ENCODE results near the gene CYSTM1. TPM values are rescaled to one million over a fixed set of nuclear protein-coding genes. Genes with fewer than 3 reads are reported as not detected.
A peak's percentile ranks its signal among the peaks of the same experiment; 100 is the strongest.

The CYSTM1 gene
- total and polyA plus RNA-seq, 2 donors = 7.8 to 65.2 TPM

DNA sequence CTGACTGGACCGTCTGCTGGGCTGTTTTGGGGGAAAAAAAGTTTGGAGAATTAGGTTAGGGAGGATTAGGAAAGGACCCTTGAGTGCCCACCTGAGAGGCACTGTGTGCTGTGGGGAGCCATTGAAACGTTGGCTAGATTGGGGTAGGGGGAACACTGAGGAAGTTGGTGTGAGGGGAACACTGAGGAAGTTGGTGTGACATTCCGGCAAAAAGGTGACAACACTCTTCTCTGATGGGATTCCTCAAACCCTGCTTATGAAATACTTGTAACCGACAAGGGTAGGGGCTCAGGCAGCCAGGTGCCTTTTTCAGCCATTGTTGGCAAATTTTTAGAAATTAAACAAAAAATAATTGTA is 1.0 kb downstream of the CYSTM1 start:
- peak overlapping the region; percentile 75 for H3K4me3 ChIP-seq (ENCODE audit: low read depth, low read length)
- WGBS = 19% methylated on average over 4 of the region's 4 CpGs
- H3K36me3 ChIP-seq (ENCODE audit: insufficient read depth) = no peaks in the 10 kb centered on the region
- H3K4me1 ChIP-seq (ENCODE audit: insufficient read depth) = peaks cover 2% of the 10 kb centered on the region
- peak overlapping the region; percentile 92 for H3K27ac ChIP-seq (ENCODE audit: low read depth)
- no peak for DNase-seq (ENCODE audit: extremely low spot score)

DNA sequence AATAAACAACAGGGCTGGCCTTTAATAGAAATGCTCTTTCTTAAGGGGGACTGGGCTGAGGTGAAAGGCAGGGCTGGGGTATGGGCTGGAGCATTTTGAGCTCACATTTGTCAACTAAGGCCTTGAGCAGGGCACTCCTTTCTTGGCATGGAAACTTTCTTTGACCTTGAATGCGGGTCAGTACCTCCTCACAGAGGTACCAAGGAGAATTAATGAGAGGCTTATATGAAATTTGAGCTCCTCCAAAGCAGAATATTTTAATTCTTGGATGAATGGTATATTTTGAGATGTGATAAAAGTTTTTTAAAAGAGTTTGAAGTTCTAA is 3.1 kb downstream of the CYSTM1 start:
- no peak overlapping the region for H3K4me3 ChIP-seq (ENCODE audit: low read depth, low read length)
- no peaks in the 10 kb centered on the region for H3K36me3 ChIP-seq (ENCODE audit: insufficient read depth)
- DNase-seq (ENCODE audit: extremely low spot score) = no peak
- WGBS = 62% methylated on average over 1 of the region's 1 CpG
- H3K27ac ChIP-seq (ENCODE audit: low read depth) = peak overlapping the region; percentile 28
- peaks cover 2% of the 10 kb centered on the region for H3K4me1 ChIP-seq (ENCODE audit: insufficient read depth)

DNA sequence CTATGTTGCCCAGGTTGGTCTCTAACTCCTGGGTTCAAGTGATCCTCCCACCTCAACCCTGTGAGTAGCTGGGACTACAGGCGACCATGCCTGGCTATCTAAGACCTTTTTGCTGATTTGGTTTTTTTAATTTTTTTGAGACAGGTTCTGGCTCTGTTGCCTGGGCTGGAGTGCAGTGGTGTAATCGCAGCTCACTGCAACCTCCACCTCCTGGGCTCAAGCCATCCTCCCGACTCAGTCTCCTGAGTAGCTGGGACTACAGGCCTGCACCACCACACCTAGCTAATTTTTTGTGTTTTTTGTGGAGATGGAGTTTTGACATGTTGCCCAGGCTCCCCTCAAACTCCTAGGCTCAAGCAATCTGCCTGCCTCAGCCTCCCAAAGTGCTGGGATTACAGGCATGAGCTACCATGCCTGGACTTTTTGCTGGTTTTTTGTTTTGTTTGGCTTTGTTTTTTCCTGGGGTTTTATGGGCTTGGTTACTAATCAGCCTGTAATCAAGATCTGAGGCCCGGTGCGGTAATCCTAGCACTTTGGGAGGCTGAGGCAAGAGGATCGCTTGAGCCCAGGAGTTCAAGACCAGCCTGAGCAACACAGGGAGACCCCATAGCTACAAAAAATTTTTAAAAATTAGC is 3.6 kb downstream of the CYSTM1 start:
- DNase-seq (ENCODE audit: extremely low spot score) = no peak
- no peaks in the 10 kb centered on the region for H3K36me3 ChIP-seq (ENCODE audit: insufficient read depth)
- 65% methylated on average over 6 of the region's 6 CpGs for WGBS
- H3K4me3 ChIP-seq (ENCODE audit: low read depth, low read length) = no peak overlapping the region
- no peak overlapping the region for H3K27ac ChIP-seq (ENCODE audit: low read depth)
- H3K4me1 ChIP-seq (ENCODE audit: insufficient read depth) = peaks cover 2% of the 10 kb centered on the region

DNA sequence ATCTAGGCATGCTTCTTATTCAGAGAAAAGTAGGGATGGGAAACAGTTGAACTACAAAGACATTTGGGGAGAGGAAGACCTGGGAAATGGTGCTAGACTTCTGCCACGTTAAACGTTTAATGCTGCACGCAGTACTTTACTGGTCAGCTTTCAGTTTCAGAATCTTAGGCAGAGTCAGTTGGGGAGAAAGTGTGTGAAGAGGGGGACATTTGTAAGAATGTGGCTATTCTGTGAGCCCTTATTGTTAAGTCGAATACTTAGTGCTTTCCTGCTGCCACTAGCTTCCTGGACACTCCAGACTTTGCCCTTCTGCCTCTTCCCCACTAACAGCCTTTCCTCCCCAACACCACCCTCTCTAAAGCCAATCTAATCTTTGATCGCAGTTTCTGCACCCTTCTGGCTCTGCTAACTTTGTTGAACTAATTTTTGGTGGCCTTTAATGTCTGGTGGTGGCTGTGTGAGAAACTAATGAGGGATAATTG is 6.1 kb downstream of the CYSTM1 start:
- Histone ChIP-seq H3K27ac (ENCODE audit: low read depth) (no peak overlapping the region), H3K4me1 (ENCODE audit: insufficient read depth) (peaks cover 2% of the 10 kb centered on the region), H3K36me3 (ENCODE audit: insufficient read depth) (no peaks in the 10 kb centered on the region), H3K4me3 (ENCODE audit: low read depth, low read length) (no peak overlapping the region)
- DNase-seq (ENCODE audit: extremely low spot score) = no peak
- WGBS = 71% methylated on average over 5 of the region's 5 CpGs

- no peak overlapping the region for H3K4me3 ChIP-seq (ENCODE audit: low read depth, low read length)
- peaks cover 2% of the 10 kb centered on the region for H3K4me1 ChIP-seq (ENCODE audit: insufficient read depth)
- no peaks in the 10 kb centered on the region for H3K36me3 ChIP-seq (ENCODE audit: insufficient read depth)
- no peak for DNase-seq (ENCODE audit: extremely low spot score)
- 90% methylated on average over 3 of the region's 3 CpGs for WGBS
- H3K27ac ChIP-seq (ENCODE audit: low read depth) = no peak overlapping the region
Observed at GRCh38 chr5:140181525-140181924, 6.5 kb downstream of the CYSTM1 start.

DNA sequence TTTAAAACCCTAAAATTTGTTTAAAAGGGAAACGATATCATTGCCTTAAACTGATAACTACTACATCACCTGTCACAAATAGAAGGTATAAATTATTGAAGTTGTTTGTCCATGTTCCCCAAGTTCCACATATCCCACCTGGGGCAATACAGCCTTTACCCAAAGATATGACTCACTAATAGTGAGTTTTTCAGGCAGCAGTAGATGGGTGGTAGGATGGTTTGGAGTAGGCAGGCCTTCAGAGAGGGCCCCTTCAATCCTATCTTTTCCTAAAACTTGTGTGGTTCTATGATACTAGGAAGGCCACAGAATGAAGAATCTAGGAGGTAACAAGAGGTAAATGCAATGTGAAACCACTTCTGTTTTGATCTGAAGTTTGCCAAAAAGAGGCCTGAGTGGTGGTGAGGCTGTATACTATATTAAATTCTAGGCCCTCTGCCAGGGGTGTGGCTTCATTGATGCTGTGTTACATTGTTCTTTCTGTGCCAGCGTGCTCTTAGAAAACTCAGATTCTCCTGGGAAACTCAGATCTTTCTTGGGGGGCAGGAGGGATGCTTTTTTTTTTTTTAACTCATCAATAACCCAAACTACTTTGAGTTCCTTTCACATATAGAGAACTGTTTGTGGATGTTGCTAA is 7.2 kb downstream of the CYSTM1 start:
- Histone ChIP-seq H3K36me3 (ENCODE audit: insufficient read depth) (no peaks in the 10 kb centered on the region), H3K27ac (ENCODE audit: low read depth) (no peak overlapping the region), H3K4me3 (ENCODE audit: low read depth, low read length) (no peak overlapping the region), H3K4me1 (ENCODE audit: insufficient read depth) (peaks cover 2% of the 10 kb centered on the region)
- DNase-seq (ENCODE audit: extremely low spot score) = no peak
- WGBS = 51% methylated on average over 2 of the region's 2 CpGs

DNA sequence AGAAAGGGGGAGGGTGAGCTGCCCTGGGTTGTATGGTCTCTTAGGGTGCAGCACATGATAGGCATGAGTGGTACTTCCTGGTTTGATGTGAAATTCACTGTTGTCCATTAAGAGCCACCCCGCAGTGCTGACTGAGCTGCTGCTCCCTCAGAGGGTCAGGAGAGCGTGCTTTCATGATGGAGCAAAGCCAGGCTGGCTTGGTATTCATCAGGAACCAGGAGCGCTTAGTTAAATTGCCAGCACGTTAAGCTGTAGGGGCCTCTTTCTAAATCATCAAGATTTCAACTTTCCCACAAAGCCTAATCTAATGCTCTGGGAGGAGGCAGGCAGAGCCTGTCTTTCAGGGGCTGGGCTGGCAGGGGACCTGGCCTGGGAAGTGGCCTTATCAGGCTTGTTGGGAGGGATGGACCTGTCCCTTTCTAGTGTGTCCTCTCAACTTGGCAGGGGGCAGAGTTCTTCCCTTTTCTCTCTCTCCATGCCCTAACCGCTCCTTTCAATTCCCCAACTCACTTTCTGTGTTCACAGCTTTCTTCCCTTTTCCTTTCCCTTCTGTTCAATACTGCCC is 7.9 kb downstream of the CYSTM1 start:
- no peak for DNase-seq (ENCODE audit: extremely low spot score)
- 41% methylated on average over 5 of the region's 5 CpGs for WGBS
- no peaks in the 10 kb centered on the region for H3K36me3 ChIP-seq (ENCODE audit: insufficient read depth)
- no peak overlapping the region for H3K27ac ChIP-seq (ENCODE audit: low read depth)
- no peaks in the 10 kb centered on the region for H3K4me1 ChIP-seq (ENCODE audit: insufficient read depth)
- no peak overlapping the region for H3K4me3 ChIP-seq (ENCODE audit: low read depth, low read length)

- Histone ChIP-seq H3K4me3 (ENCODE audit: low read depth, low read length) (no peak overlapping the region), H3K4me1 (ENCODE audit: insufficient read depth) (no peaks in the 10 kb centered on the region), H3K27ac (ENCODE audit: low read depth) (no peak overlapping the region), H3K36me3 (ENCODE audit: insufficient read depth) (no peaks in the 10 kb centered on the region)
- 86% methylated on average over 2 of the region's 2 CpGs for WGBS
- no peak for DNase-seq (ENCODE audit: extremely low spot score)
Observed at GRCh38 chr5:140185409-140185808, 10.4 kb downstream of the CYSTM1 start.

GRCh38 chr5:140186267-140186671 is 11.3 kb downstream of the CYSTM1 start:
- Histone ChIP-seq H3K27ac (ENCODE audit: low read depth) (no peak overlapping the region), H3K36me3 (ENCODE audit: insufficient read depth) (no peaks in the 10 kb centered on the region), H3K4me3 (ENCODE audit: low read depth, low read length) (no peak overlapping the region), H3K4me1 (ENCODE audit: insufficient read depth) (no peaks in the 10 kb centered on the region)
- no peak for DNase-seq (ENCODE audit: extremely low spot score)
- 75% methylated on average over 5 of the region's 5 CpGs for WGBS

DNA sequence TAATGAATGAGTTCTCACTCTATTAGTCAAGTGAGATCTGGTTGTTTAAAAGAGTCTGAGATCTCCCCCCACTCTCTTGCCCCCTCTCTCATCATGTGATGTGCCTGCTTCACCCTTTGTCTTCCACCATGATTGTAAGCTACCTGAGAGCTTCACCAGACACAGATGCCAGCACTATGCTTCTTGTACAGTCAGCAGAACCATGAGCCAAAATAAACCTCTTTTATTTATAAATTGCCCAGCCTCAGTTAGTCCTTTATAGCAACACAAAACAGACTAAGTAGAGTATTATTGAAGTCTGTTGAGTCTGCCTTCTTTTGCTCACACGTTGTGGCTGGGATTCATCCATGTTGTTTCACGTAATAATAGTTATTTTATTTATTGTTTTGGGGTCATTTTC is 14.3 kb downstream of the CYSTM1 start:
- peaks cover 1% of the 10 kb centered on the region for H3K4me1 ChIP-seq (ENCODE audit: insufficient read depth)
- WGBS = 87% methylated on average over 2 of the region's 2 CpGs
- no peak for DNase-seq (ENCODE audit: extremely low spot score)
- no peaks in the 10 kb centered on the region for H3K36me3 ChIP-seq (ENCODE audit: insufficient read depth)
- H3K27ac ChIP-seq (ENCODE audit: low read depth) = no peak overlapping the region
- H3K4me3 ChIP-seq (ENCODE audit: low read depth, low read length) = no peak overlapping the region

DNA sequence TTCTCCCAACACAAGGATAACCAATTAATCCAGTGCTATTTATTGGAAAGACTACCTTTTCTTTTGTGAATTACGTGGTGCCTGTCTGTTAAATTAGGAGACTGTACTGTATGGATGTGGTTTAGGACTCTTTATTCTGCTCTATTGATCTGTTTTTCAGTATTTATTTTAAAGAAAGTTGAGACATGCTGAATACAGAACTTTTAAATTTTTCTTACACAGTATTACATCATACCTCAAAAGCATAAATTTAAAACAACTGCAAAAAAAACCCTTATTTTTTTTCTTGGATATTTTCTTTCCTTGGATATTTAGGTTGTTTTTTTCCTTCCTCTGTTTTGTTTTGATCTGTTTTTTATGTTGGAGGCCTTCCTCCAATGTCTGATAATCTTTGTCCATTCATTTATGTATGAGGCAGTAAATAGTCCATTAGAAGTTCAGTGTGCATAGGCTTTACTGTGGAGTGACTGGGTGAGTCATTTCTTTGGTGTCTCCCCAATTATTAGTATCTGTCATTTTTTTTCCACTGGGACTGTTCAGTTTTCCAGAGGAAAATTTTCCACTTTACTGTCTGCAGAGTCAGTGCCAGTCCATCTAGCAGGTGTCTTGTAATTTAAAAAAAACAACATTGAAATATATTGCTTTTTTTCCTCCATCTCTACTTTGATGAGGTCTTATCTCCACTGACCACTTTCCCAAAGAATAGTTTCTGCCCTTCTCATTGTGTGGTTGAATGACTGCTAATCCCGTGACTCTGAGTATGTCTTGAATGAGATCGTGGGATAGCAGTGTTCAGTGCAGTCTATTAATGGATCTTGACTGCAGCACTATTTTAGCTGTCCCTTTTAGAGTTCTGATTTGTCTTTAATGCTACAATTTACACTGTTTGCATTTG is 15.2 kb downstream of the CYSTM1 start:
- Histone ChIP-seq H3K36me3 (ENCODE audit: insufficient read depth) (no peaks in the 10 kb centered on the region), H3K4me1 (ENCODE audit: insufficient read depth) (peaks cover 1% of the 10 kb centered on the region), H3K4me3 (ENCODE audit: low read depth, low read length) (no peak overlapping the region), H3K27ac (ENCODE audit: low read depth) (no peak overlapping the region)
- no peak for DNase-seq (ENCODE audit: extremely low spot score)
- WGBS = 69% methylated on average over 3 of the region's 3 CpGs

DNA sequence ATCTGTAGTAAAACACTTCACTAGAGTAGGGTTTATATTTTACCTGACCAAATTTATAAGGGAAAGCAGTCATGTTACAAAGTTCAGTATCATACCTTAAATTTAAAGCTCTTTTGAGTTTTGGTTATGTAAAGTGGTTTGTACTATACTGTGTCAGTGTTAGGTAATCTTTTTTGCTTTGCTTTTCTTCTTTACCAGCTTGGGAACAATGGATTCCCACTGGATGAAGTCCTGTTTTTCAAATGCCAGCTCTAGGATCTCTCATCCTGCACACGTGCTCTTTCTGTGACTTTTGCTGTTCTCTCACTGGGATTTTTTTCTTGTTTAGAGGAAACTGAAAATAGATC is 15.9 kb downstream of the CYSTM1 start:
- no peak overlapping the region for H3K27ac ChIP-seq (ENCODE audit: low read depth)
- H3K36me3 ChIP-seq (ENCODE audit: insufficient read depth) = no peaks in the 10 kb centered on the region
- DNase-seq (ENCODE audit: extremely low spot score) = no peak
- H3K4me1 ChIP-seq (ENCODE audit: insufficient read depth) = peaks cover 1% of the 10 kb centered on the region
- H3K4me3 ChIP-seq (ENCODE audit: low read depth, low read length) = no peak overlapping the region
- WGBS = 0% methylated on average over 1 of the region's 1 CpG

- Histone ChIP-seq H3K27ac (ENCODE audit: low read depth) (no peak overlapping the region), H3K36me3 (ENCODE audit: insufficient read depth) (no peaks in the 10 kb centered on the region), H3K4me3 (ENCODE audit: low read depth, low read length) (no peak overlapping the region), H3K4me1 (ENCODE audit: insufficient read depth) (peaks cover 1% of the 10 kb centered on the region)
- 88% methylated on average over 5 of the region's 5 CpGs for WGBS
- DNase-seq (ENCODE audit: extremely low spot score) = no peak
Observed at GRCh38 chr5:140192715-140193430, 17.9 kb downstream of the CYSTM1 start.

All from urinary bladder (tissue), 4 donors.